Measurements from ENCODE around the gene TGFBR2. TPM values are rescaled to one million over a fixed set of nuclear protein-coding genes. Genes with fewer than 3 reads are reported as not detected.
A peak's percentile ranks its signal among the peaks of the same experiment; 100 is the strongest.
"Not testable (repeated sequence)": the region's sequence is repeated elsewhere in the genome, so short reads cannot be mapped to it uniquely, and the experiment has no call there.

Gene TGFBR2
- total RNA-seq, 8 experiments from 2014 or later = 0.16 to 27.1 (median 2.2) TPM

GRCh38 chr3:30661098-30661873, 54.9 kb downstream of the TGFBR2 start:
- in situ Hi-C loops (cut with MboI; ENCODE audit: low pct_unique_long_range_greater_than_20kb in 2 of 9, low sequenced_read_pairs in 9 of 9, unreplicated experiment in 9 of 9) = no loop called here
- ATAC-seq (replicated peaks in 6 of 8) = no peak
- peaks cover 3 to 4% of the 10 kb centered on the region in 2 donors for H3K4me1 ChIP-seq (replicated peaks in 1 of 2)
- WGBS, 10 experiments = 64 to 100% (median 100%) methylated on average over 1 to 2 of the region's 2 CpGs; no CpG with 5 or more reads in 1 of the 10 experiments
- no peak overlapping the region for H3K4me3 ChIP-seq
- no peak overlapping the region for H3K27ac ChIP-seq

- H3K4me3 ChIP-seq = no peak overlapping the region
- no peak overlapping the region for H3K27ac ChIP-seq
- peak in 2 of 8 experiments; percentile 22 to 27 for ATAC-seq (replicated peaks in 6 of 8)
- WGBS, 10 experiments = 0 to 71% (median 23%) methylated on average over 1 to 3 of the region's 3 CpGs; no CpG with 5 or more reads in 1 of the 10 experiments
- in situ Hi-C loops (cut with MboI; ENCODE audit: low pct_unique_long_range_greater_than_20kb in 2 of 9, low sequenced_read_pairs in 9 of 9, unreplicated experiment in 9 of 9) = no loop called here
- peaks cover 3 to 4% of the 10 kb centered on the region in 2 donors for H3K4me1 ChIP-seq (replicated peaks in 1 of 2)
Measured at GRCh38 chr3:30662836-30663235, 56.4 kb downstream of the TGFBR2 start.

- H3K4me3 ChIP-seq = no peak overlapping the region
- in situ Hi-C loops (cut with MboI; ENCODE audit: low pct_unique_long_range_greater_than_20kb in 2 of 9, low sequenced_read_pairs in 9 of 9, unreplicated experiment in 9 of 9) = no loop called here
- peaks cover 3 to 4% of the 10 kb centered on the region in 2 donors for H3K4me1 ChIP-seq (replicated peaks in 1 of 2)
- ATAC-seq (replicated peaks in 6 of 8) = no peak
- no peak overlapping the region for H3K27ac ChIP-seq
- 65 to 100% (median 90%) methylated on average over 1 to 4 of the region's 4 CpGs for WGBS, 10 experiments
Measured at GRCh38 chr3:30663533-30664241, 57.3 kb downstream of the TGFBR2 start.

- H3K27ac ChIP-seq = no peak overlapping the region
- no peak overlapping the region for H3K4me3 ChIP-seq
- 80 to 98% (median 85%) methylated on average over 6 to 8 of the region's 8 CpGs; no CpG with 5 or more reads in 1 of the 10 experiments for WGBS, 10 experiments
- ATAC-seq (replicated peaks in 6 of 8) = no peak
- peaks cover 0 to 4% of the 10 kb centered on the region in 2 donors for H3K4me1 ChIP-seq (replicated peaks in 1 of 2)
- in situ Hi-C loops (cut with MboI; ENCODE audit: low pct_unique_long_range_greater_than_20kb in 2 of 9, low sequenced_read_pairs in 9 of 9, unreplicated experiment in 9 of 9) = no loop called here
Measured at GRCh38 chr3:30664459-30664858, 58.1 kb downstream of the TGFBR2 start.

GRCh38 chr3:30664884-30665283, 58.5 kb downstream of the TGFBR2 start:
- H3K4me1 ChIP-seq (replicated peaks in 1 of 2) = peaks cover 0 to 4% of the 10 kb centered on the region in 2 donors
- ATAC-seq (replicated peaks in 6 of 8) = no peak
- WGBS, 10 experiments = 73 to 98% (median 94%) methylated on average over 2 to 6 of the region's 6 CpGs
- in situ Hi-C loops (cut with MboI; ENCODE audit: low pct_unique_long_range_greater_than_20kb in 2 of 9, low sequenced_read_pairs in 9 of 9, unreplicated experiment in 9 of 9) = no loop called here
- H3K27ac ChIP-seq = no peak overlapping the region
- H3K4me3 ChIP-seq = no peak overlapping the region

GRCh38 chr3:30665539-30665938, 59.1 kb downstream of the TGFBR2 start:
- no peak overlapping the region for H3K4me3 ChIP-seq
- H3K4me1 ChIP-seq (replicated peaks in 1 of 2) = peaks cover 0 to 4% of the 10 kb centered on the region in 2 donors
- H3K27ac ChIP-seq = no peak overlapping the region
- no peak for ATAC-seq (replicated peaks in 6 of 8)
- 83 to 100% (median 100%) methylated on average over 1 to 2 of the region's 2 CpGs; no CpG with 5 or more reads in 4 of the 10 experiments for WGBS, 10 experiments
- in situ Hi-C loops (cut with MboI; ENCODE audit: low pct_unique_long_range_greater_than_20kb in 2 of 9, low sequenced_read_pairs in 9 of 9, unreplicated experiment in 9 of 9) = no loop called here

- WGBS, 10 experiments = 80 to 100% (median 97%) methylated on average over 1 to 3 of the region's 7 CpGs
- H3K4me3 ChIP-seq = no peak overlapping the region
- ATAC-seq (replicated peaks in 6 of 8) = no peak
- in situ Hi-C loops (cut with MboI; ENCODE audit: low pct_unique_long_range_greater_than_20kb in 2 of 9, low sequenced_read_pairs in 9 of 9, unreplicated experiment in 9 of 9) = no loop called here
- no peak overlapping the region for H3K27ac ChIP-seq
- peaks cover 0 to 4% of the 10 kb centered on the region in 2 donors for H3K4me1 ChIP-seq (replicated peaks in 1 of 2)
Measured at GRCh38 chr3:30666572-30667279, 60.3 kb downstream of the TGFBR2 start.

GRCh38 chr3:30667280-30667651, 60.9 kb downstream of the TGFBR2 start:
- in situ Hi-C loops (cut with MboI; ENCODE audit: low pct_unique_long_range_greater_than_20kb in 2 of 9, low sequenced_read_pairs in 9 of 9, unreplicated experiment in 9 of 9) = no loop called here
- Histone ChIP-seq H3K27ac (no peak overlapping the region), H3K4me3 (no peak overlapping the region), H3K4me1 (replicated peaks in 1 of 2) (peaks cover 0 to 4% of the 10 kb centered on the region in 2 donors)
- peak in 3 of 8 experiments; percentile 39 to 78 (median 47) for ATAC-seq (replicated peaks in 6 of 8)
- WGBS, 10 experiments = 0 to 100% (median 36%) methylated on average over 1 of the region's 1 CpG; no CpG with 5 or more reads in 3 of the 10 experiments

GRCh38 chr3:30668051-30668609, 61.7 kb downstream of the TGFBR2 start:
- no peaks in the 10 kb centered on the region for H3K4me1 ChIP-seq (replicated peaks in 1 of 2)
- no peak overlapping the region for H3K27ac ChIP-seq
- H3K4me3 ChIP-seq = no peak overlapping the region
- 61 to 100% (median 71%) methylated on average over 2 to 4 of the region's 5 CpGs for WGBS, 10 experiments
- no peak for ATAC-seq (replicated peaks in 6 of 8)
- in situ Hi-C loops (cut with MboI; ENCODE audit: low pct_unique_long_range_greater_than_20kb in 2 of 9, low sequenced_read_pairs in 9 of 9, unreplicated experiment in 9 of 9) = no loop called here

GRCh38 chr3:30669360-30669934, 63.0 kb downstream of the TGFBR2 start:
- 67 to 95% (median 90%) methylated on average over 1 to 7 of the region's 7 CpGs; no CpG with 5 or more reads in 1 of the 10 experiments for WGBS, 10 experiments
- ATAC-seq (replicated peaks in 6 of 8) = peak in 4 of 8 experiments; percentile 30 to 66 (median 52)
- in situ Hi-C loops (cut with MboI; ENCODE audit: low pct_unique_long_range_greater_than_20kb in 2 of 9, low sequenced_read_pairs in 9 of 9, unreplicated experiment in 9 of 9); H3K4me1 ChIP-seq (replicated peaks in 1 of 2); H3K4me3 ChIP-seq; H3K27ac ChIP-seq: not testable (repeated sequence)

- in situ Hi-C loops (cut with MboI; ENCODE audit: low pct_unique_long_range_greater_than_20kb in 2 of 9, low sequenced_read_pairs in 9 of 9, unreplicated experiment in 9 of 9) = no loop called here
- Histone ChIP-seq H3K4me1 (replicated peaks in 1 of 2) (no peaks in the 10 kb centered on the region), H3K27ac (no peak overlapping the region), H3K4me3 (no peak overlapping the region)
- no peak for ATAC-seq (replicated peaks in 6 of 8)
Measured at GRCh38 chr3:30670292-30670691, 63.9 kb downstream of the TGFBR2 start.

GRCh38 chr3:30671527-30672286, 65.3 kb downstream of the TGFBR2 start:
- 93 to 100% (median 98%) methylated on average over 1 to 14 of the region's 20 CpGs; no CpG with 5 or more reads in 1 of the 10 experiments for WGBS, 10 experiments
- H3K4me1 ChIP-seq (replicated peaks in 1 of 2) = no peaks in the 10 kb centered on the region
- in situ Hi-C loops (cut with MboI; ENCODE audit: low pct_unique_long_range_greater_than_20kb in 2 of 9, low sequenced_read_pairs in 9 of 9, unreplicated experiment in 9 of 9) = no loop called here
- H3K27ac ChIP-seq = no peak overlapping the region
- no peak overlapping the region for H3K4me3 ChIP-seq
- ATAC-seq (replicated peaks in 6 of 8) = no peak

Measured in motor neuron (in vitro differentiated cells).